IPS-20b (cell line): ENCODE measurements around the gene NBEAL2.
A peak's percentile ranks its signal among the peaks of the same experiment; 100 is the strongest.

Experiments
- H3K27ac ChIP-seq: one replicate; pipeline ENCODE4 v1.5.1; 2013; ENCODE audit warnings: low read length
- H3K27me3 ChIP-seq: 2 replicates; pipeline ENCODE4 v1.6.1; 2013; ENCODE audit warnings: mild to moderate bottlenecking, low read length, inconsistent platforms; ENCODE audit not compliant: insufficient read depth
- H3K36me3 ChIP-seq: 2 replicates; pipeline ENCODE4 v1.6.1; 2013; ENCODE audit warnings: low read depth, mild to moderate bottlenecking, inconsistent platforms, low read length, moderate library complexity; ENCODE audit not compliant: insufficient read depth
- H3K4me1 ChIP-seq: 2 replicates; pipeline ENCODE4 v1.6.1; 2013; ENCODE audit warnings: mild to moderate bottlenecking, control low read depth, inconsistent platforms, low read length, moderate library complexity; ENCODE audit not compliant: insufficient read depth
- H3K4me3 ChIP-seq: 2 replicates; pipeline ENCODE4 v1.5.1; 2013; ENCODE audit warnings: mild to moderate bottlenecking, low read length, inconsistent platforms
- H3K9ac ChIP-seq: 2 replicates; pipeline ENCODE4 v1.6.1; 2013; ENCODE audit warnings: low read depth, mild to moderate bottlenecking, inconsistent platforms, low read length, moderate library complexity
- H3K9me3 ChIP-seq: 2 replicates; pipeline ENCODE4 v1.6.1; 2013; ENCODE audit warnings: mild to moderate bottlenecking, low read depth, low read length, inconsistent platforms; ENCODE audit not compliant: insufficient read depth

Gene NBEAL2

DNA sequence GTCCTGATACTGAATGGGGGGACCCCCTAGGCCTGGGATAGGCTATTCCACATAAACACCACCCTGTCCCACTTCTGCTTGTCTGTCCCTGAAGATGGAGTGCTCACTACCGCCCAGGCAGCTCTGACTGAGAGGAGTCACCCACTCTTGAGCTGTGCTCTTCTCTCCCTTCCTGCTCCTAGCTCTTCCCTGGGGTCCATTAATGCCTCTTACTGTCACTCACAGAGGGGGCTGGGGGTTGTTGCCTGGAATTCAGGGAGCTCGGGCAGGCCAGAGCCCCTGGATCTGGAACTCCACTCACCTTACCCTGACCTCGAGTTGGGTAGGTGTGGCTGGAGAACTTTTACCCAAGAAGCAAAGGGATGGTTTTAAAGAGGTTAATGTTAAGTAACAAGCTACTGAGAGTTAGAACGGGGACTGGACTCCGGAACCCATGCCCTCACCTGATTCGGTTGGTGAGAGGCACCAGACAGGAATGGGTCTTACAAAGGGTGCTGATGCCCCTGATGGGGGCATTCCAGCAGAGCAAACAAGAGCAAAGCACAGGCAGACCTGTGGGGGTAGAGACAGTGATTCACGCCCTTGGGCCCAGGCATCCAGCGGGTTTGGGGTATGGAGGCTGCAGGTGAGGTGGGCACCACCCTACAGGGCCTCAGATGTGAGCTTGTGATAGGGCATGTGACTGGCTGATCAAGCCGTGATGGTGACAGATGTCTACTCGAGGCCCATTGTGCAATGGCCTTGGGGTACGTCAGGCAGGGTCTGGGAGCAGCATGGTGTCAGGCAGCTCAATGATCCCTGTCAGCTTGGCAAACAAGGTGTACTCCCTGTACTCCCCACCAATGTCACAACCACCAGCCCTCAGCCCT, 5.4 kb downstream of the NBEAL2 start:
- Histone ChIP-seq H3K9me3 (no peaks in the 10 kb centered on the region), H3K27me3 (peaks cover 5% of the 10 kb centered on the region; the same call in 1 of the 2 replicates), H3K4me3 (no peak overlapping the region), H3K4me1 (peaks cover 13% of the 10 kb centered on the region; the same call in 1 of the 2 replicates), H3K36me3 (no peaks in the 10 kb centered on the region; the same call in 1 of the 2 replicates), H3K27ac (no peak overlapping the region), H3K9ac (no peak overlapping the region)

GRCh38 chr3:46985588-46985987, 6.1 kb downstream of the NBEAL2 start:
- H3K4me3 ChIP-seq, result no peak overlapping the region
- H3K36me3 ChIP-seq, result no peaks in the 10 kb centered on the region; the same call in 1 of the 2 replicates
- peaks cover 2% of the 10 kb centered on the region; the same call in 1 of the 2 replicates for H3K27me3 ChIP-seq
- peaks cover 12% of the 10 kb centered on the region; the same call in 1 of the 2 replicates for H3K4me1 ChIP-seq
- no peaks in the 10 kb centered on the region for H3K9me3 ChIP-seq
- H3K27ac ChIP-seq, result no peak overlapping the region
- H3K9ac ChIP-seq, result no peak overlapping the region

GRCh38 chr3:46986055-46986730, 6.7 kb downstream of the NBEAL2 start:
- Histone ChIP-seq H3K27me3 (no peaks in the 10 kb centered on the region), H3K4me3 (no peak overlapping the region), H3K9ac (no peak overlapping the region), H3K27ac (no peak overlapping the region), H3K9me3 (no peaks in the 10 kb centered on the region), H3K4me1 (peaks cover 11% of the 10 kb centered on the region; the same call in 1 of the 2 replicates), H3K36me3 (peaks cover 5% of the 10 kb centered on the region)

GRCh38 chr3:46986782-46987310, 7.4 kb downstream of the NBEAL2 start:
- H3K4me1 ChIP-seq, result peaks cover 6% of the 10 kb centered on the region; the same call in 1 of the 2 replicates
- H3K9ac ChIP-seq, result no peak overlapping the region
- no peak overlapping the region for H3K4me3 ChIP-seq
- H3K27me3 ChIP-seq, result no peaks in the 10 kb centered on the region
- peaks cover 6% of the 10 kb centered on the region for H3K36me3 ChIP-seq
- H3K27ac ChIP-seq, result no peak overlapping the region
- no peaks in the 10 kb centered on the region for H3K9me3 ChIP-seq

DNA sequence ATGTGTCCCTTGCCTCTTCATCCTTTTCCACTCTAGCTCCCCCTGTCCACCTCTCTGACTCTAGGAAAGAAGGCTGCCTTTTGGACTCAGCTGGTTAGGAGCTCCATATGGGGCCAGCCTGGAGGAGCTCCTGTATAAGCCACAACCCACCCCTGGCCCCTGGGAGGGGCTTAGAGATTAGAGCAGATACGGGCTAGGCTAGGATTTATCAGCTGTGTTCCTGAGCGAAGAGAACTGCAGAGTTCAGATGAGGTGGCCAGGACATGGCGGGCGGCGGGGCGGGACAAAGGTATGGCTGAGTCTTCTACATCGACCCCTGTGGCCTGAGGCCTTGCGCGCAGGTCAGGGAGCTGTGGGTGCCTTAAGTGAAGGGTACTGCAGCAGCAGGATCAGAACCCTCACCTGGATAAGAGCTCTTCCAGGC, 7.9 kb downstream of the NBEAL2 start:
- H3K4me3 ChIP-seq, result no peak overlapping the region
- peak overlapping the region; percentile 61; the same call in 1 of the 2 replicates for H3K9ac ChIP-seq
- H3K36me3 ChIP-seq, result peaks cover 6% of the 10 kb centered on the region
- H3K4me1 ChIP-seq, result peaks cover 6% of the 10 kb centered on the region; the same call in 1 of the 2 replicates
- no peaks in the 10 kb centered on the region for H3K9me3 ChIP-seq
- H3K27ac ChIP-seq, result no peak overlapping the region
- H3K27me3 ChIP-seq, result no peaks in the 10 kb centered on the region

DNA sequence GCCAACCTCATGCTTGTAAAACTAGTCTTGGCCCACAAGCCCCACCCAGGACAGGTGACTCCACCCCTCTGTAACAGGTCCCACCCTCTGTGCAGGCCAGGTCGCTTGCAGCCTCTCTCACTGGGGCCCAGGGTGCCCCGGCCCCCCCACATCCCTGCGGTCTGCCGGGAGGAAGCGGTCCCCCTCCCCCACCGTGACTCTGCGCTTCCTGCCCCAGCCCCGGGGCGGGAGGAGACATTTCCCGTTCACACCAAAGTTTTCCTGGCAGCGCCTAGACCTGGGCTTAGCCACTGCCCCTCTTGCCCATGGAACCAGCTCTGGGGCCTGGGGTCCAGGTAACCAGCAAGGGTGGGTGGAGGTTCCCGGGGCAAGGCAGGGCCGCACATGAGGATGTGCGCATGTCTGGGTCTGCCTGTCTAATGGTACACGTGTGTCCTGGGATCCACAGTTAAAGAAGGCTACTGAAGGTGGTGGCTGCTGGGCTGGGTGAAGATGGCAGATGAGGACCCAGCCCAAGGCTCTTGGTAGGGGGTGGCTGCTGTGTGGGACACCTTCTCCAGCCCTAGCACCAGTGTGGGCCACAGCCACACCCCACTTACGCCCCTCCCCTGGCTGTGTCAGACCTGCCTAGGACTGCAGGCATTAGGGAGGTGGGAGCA, 8.4 kb downstream of the NBEAL2 start:
- Histone ChIP-seq H3K9ac (peak overlapping the region; percentile 61; the same call in 1 of the 2 replicates), H3K4me3 (peak overlapping the region; percentile 32; the same call in 1 of the 2 replicates), H3K27me3 (no peaks in the 10 kb centered on the region), H3K9me3 (no peaks in the 10 kb centered on the region), H3K36me3 (peaks cover 6% of the 10 kb centered on the region), H3K4me1 (peaks cover 6% of the 10 kb centered on the region; the same call in 1 of the 2 replicates), H3K27ac (no peak overlapping the region)

- peaks cover 6% of the 10 kb centered on the region; the same call in 1 of the 2 replicates for H3K4me1 ChIP-seq
- no peak overlapping the region for H3K27ac ChIP-seq
- H3K9ac ChIP-seq, result no peak overlapping the region
- H3K4me3 ChIP-seq, result no peak overlapping the region
- H3K9me3 ChIP-seq, result no peaks in the 10 kb centered on the region
- H3K27me3 ChIP-seq, result no peaks in the 10 kb centered on the region
- peaks cover 6% of the 10 kb centered on the region for H3K36me3 ChIP-seq
Observed at GRCh38 chr3:46988616-46989015, 9.2 kb downstream of the NBEAL2 start.

- peaks cover 6% of the 10 kb centered on the region; the same call in 1 of the 2 replicates for H3K4me1 ChIP-seq
- no peak overlapping the region for H3K9ac ChIP-seq
- H3K27ac ChIP-seq, result no peak overlapping the region
- peaks cover 7% of the 10 kb centered on the region for H3K36me3 ChIP-seq
- H3K27me3 ChIP-seq, result no peaks in the 10 kb centered on the region
- no peaks in the 10 kb centered on the region for H3K9me3 ChIP-seq
- H3K4me3 ChIP-seq, result no peak overlapping the region
Observed at GRCh38 chr3:46989146-46989810, 9.8 kb downstream of the NBEAL2 start.

DNA sequence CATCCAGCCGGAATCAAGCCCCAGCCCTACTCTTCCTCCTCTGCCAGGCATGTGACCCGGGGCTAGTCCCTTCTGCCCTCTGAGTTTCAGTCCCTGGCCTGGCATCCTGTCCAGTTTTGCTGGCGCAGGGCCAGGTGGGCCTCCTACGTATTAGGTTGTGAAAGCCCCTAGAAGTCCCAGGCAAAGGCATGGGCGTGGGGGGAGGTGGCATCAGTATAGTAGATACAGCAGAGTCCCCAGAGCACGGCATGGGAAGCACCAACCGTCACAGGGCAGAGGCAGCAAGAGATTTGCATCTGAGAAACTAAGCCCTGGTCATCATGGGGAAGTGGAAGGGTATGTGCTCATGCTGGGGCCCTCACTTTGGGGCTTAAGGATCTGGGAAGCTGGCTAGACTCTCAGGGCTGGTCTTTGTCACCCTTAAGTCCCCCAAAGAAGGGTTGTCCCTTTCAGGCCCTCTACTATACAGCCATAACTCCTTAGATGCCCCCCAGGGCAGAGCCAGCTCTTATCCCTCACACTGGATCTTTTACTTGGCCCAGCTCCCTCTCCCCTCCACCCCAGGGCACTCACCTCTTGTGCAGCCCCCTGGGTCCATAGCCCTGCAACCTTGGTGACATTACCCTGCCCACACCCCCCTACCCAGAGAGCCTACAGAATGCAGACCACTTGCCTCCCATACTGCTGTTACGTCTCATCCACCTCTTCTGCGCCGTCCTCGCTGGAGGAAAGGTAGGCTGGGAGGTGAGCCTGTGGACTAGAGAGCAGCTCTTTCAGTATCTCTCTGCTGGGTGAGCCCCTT, 11.3 kb downstream of the NBEAL2 start:
- Histone ChIP-seq H3K9me3 (no peaks in the 10 kb centered on the region), H3K9ac (no peak overlapping the region), H3K36me3 (peaks cover 14% of the 10 kb centered on the region), H3K4me1 (peaks cover 6% of the 10 kb centered on the region; the same call in 1 of the 2 replicates), H3K4me3 (no peak overlapping the region), H3K27ac (no peak overlapping the region), H3K27me3 (no peaks in the 10 kb centered on the region)

DNA sequence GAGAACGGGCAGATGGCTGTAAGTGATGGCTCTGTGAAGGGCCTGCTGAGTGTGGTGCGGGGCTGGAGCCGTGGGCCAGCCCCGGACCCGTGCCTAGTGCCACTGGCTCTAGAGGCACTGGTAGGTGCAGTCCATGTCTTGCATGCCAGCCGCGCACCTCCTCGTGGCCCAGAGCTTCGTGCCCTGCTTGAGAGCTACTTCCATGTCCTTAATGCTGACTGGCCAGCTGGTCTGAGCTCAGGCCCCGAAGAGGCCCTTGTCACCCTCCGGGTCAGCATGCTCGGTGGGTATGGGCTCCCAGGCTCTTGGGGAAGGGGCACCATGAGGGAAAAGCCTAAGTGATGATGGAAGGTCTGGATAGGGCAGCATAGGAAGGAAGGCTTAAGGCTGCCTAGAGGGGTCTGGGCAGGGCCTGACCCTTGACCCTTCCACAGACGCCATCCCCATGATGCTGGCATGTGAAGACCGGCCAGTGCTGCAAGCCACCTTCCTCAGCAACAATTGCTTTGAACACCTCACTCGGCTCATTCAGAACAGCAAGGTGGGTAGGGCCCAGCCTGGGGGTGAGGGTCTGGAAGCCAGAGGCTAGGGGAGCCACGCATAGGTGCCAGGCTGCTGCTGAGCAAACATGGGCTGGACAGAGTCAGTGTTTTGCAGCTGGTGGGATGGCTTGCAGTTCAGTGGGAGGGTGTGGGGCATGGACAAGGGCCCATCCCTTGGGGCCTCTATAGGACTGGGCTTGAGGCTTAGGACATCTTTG, 12.1 kb downstream of the NBEAL2 start:
- Histone ChIP-seq H3K36me3 (peaks cover 14% of the 10 kb centered on the region), H3K9me3 (no peaks in the 10 kb centered on the region), H3K27ac (no peak overlapping the region), H3K9ac (no peak overlapping the region), H3K4me1 (peaks cover 6% of the 10 kb centered on the region; the same call in 1 of the 2 replicates), H3K4me3 (no peak overlapping the region), H3K27me3 (no peaks in the 10 kb centered on the region)
